Panc1 (cell line): ENCODE results near the gene SF3B1. TPM values are rescaled to one million over a fixed set of nuclear protein-coding genes. Genes with fewer than 3 reads are reported as not detected.

Experiments used
- ATAC-seq: fragments of 200-7000 bp; cut with Tn5 transposase; 2 replicates; pipeline ENCODE4 v1.9.1; 2020; ENCODE audit warnings: mild to moderate bottlenecking, moderate library complexity
- BruUV-seq: library from RNA; stranded (reverse); fragments of 400-500 nt; replicated peaks from 2 replicates; lab custom pipeline; 2021; lab: Mats Ljungman, UMichigan
- CTCF ChIA-PET: fragments of 300-600 bp; sonication (Branson Sonifier 250); formaldehyde crosslinking; loops from one replicate; lab custom pipeline; 2022; ENCODE audit warnings: antibody characterized with exemption; lab: Charles Lee
- POLR2A ChIA-PET: fragments of 300-600 bp; sonication (Branson Sonifier 250); formaldehyde crosslinking; loops from one replicate; lab custom pipeline; 2022; ENCODE audit warnings: antibody characterized with exemption; lab: Charles Lee
- DNase-seq: peaks from one replicate; pipeline ENCODE4 v3.0.0-alpha.2; 2010; ENCODE audit warnings: low read depth, low spot score
- H3K27ac ChIP-seq: 2 replicates; pipeline ENCODE4 v1.5.1; 2011; ENCODE audit warnings: mild to moderate bottlenecking, low read length, inconsistent platforms
- H3K27me3 ChIP-seq: fragments of 200-500 bp; sonication (Bioruptor generic); 2 replicates; pipeline ENCODE4 v1.6.0; 2014; ENCODE audit warnings: low read length, inconsistent platforms; ENCODE audit not compliant: control insufficient read depth, insufficient read depth
- H3K36me3 ChIP-seq: fragments of 200-500 bp; sonication (Bioruptor generic); 2 replicates; pipeline ENCODE4 v1.5.1; 2014; ENCODE audit warnings: inconsistent platforms, mild to moderate bottlenecking, low read length, moderate library complexity; ENCODE audit not compliant: control insufficient read depth, insufficient read depth
- H3K4me1 ChIP-seq: 2 replicates; pipeline ENCODE4 v1.5.1; 2011; ENCODE audit warnings: inconsistent platforms, mild to moderate bottlenecking, low read length, moderate library complexity; ENCODE audit not compliant: control insufficient read depth, insufficient read depth
- H3K4me3 ChIP-seq, 2 experiments: 2 replicates each; pipeline ENCODE4 v1.5.1; 2011 to 2012; ENCODE audit warnings: low read depth in 2 of 2, low read length in 2 of 2, mild to moderate bottlenecking in 2 of 2, inconsistent platforms in 1 of 2, moderate library complexity in 1 of 2
- H3K9me3 ChIP-seq: fragments of 200-500 bp; sonication (Bioruptor generic); 2 replicates; pipeline ENCODE4 v1.5.1; 2014; ENCODE audit warnings: low read depth, mild to moderate bottlenecking, inconsistent platforms, low read length, moderate library complexity; ENCODE audit not compliant: control insufficient read depth, insufficient read depth
- POLR2AphosphoS5 ChIP-seq: IDR thresholded peaks from 2 replicates; pipeline ENCODE4 v1.6.1; 2012; ENCODE audit warnings: mild to moderate bottlenecking, low read depth, low read length, moderate library complexity
- SIN3A ChIP-seq: IDR thresholded peaks from 2 replicates; pipeline ENCODE4 v1.6.1; 2012; ENCODE audit warnings: low read depth, mild to moderate bottlenecking, low read length, moderate library complexity, borderline replicate concordance; ENCODE audit not compliant: insufficient read depth
- TCF7L2 ChIP-seq: IDR thresholded peaks from 2 replicates; pipeline ENCODE4 v1.6.1; 2011; ENCODE audit warnings: mild to moderate bottlenecking, low read depth, low read length, inconsistent platforms
- in situ Hi-C: cut with HindIII; loops from 2 replicates; pipeline ENCODE4 v1.10.0; 2016; ENCODE audit warnings: low sequenced_read_pairs, low pct_unique_long_range_greater_than_20kb
- intact Hi-C: fragments of 100-400 bp; cut with micrococcal nuclease; formaldehyde crosslinking; loops from one replicate; pipeline ENCODE4 v1.10.0; 2022; ENCODE audit not compliant: unreplicated experiment
- total RNA-seq: library from RNA; stranded (reverse); gene quantifications from one replicate; pipeline ENCODE4 v1.2.1, GENCODE V29; 2021; ENCODE audit not compliant: unreplicated experiment
- TF ChIP-seq, protein P1 (sequence below): fragments of 450-650 bp; IDR thresholded peaks from 2 replicates; pipeline ENCODE4 v1.5.1; 2017; ENCODE audit warnings: mild to moderate bottlenecking
- TF ChIP-seq, protein P2 (sequence below), 2 experiments: IDR thresholded peaks; 2 replicates each; pipeline ENCODE4 v1.6.1; 2011 to 2012; ENCODE audit warnings: low read depth in 2 of 2, control low read depth in 1 of 2, low read length in 1 of 2, mild to moderate bottlenecking in 1 of 2, moderate library complexity in 1 of 2; ENCODE audit not compliant: insufficient read depth in 1 of 2

Gene SF3B1
- total RNA-seq, 1 experiment from 2014 or later = 275 TPM

DNA sequence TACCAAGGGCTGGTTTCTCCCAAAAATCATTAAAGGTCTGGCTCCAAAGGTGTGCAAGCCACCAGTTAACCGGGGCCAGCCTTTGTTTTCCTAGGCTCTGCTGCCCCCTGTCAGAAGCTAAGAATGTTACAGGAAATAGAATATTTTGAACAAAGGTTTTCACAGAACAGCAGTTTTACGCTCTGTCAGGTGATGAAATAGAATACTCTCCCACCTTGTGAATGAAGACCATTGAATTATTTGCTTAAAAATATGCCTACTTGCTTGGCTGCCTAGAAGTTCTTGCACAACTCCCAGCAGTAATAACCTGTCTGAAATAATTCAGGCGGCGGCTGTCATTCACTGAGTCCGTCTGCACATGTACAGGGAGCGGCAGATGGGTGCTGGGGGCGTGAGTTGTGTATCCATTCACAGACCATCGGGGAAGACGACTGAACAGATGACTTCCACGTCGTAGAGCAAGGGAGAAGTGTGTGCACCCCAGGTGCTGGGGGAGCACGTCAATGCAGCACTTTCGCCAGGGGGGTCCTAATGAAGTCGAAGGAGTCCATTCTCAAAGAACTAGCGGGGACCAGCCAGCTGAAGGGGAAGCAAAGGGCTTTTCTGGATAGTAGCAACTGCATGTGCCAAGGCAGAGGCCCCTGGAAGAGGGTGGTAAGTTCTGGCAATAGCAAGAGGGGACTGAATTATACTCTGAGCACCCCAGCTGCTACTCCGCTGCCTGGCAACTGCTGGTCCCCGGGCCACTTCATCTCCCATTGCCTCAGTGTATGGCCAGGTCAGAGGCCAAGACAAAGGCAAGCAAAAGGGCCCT, 56.1 kb downstream of the SF3B1 start:
- TF ChIP-seq POLR2AphosphoS5 = no peak
- TF ChIP-seq, protein P1, sequence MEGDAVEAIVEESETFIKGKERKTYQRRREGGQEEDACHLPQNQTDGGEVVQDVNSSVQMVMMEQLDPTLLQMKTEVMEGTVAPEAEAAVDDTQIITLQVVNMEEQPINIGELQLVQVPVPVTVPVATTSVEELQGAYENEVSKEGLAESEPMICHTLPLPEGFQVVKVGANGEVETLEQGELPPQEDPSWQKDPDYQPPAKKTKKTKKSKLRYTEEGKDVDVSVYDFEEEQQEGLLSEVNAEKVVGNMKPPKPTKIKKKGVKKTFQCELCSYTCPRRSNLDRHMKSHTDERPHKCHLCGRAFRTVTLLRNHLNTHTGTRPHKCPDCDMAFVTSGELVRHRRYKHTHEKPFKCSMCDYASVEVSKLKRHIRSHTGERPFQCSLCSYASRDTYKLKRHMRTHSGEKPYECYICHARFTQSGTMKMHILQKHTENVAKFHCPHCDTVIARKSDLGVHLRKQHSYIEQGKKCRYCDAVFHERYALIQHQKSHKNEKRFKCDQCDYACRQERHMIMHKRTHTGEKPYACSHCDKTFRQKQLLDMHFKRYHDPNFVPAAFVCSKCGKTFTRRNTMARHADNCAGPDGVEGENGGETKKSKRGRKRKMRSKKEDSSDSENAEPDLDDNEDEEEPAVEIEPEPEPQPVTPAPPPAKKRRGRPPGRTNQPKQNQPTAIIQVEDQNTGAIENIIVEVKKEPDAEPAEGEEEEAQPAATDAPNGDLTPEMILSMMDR = peak; percentile 85
- POLR2A ChIA-PET = no interaction called here
- peak; percentile 22 for DNase-seq
- no peaks in the 10 kb centered on the region for H3K27me3 ChIP-seq
- peak overlapping the region; percentile 2 to 41; a peak in 3 of 4 replicates for H3K4me3 ChIP-seq
- peak; percentile 83 for ATAC-seq
- H3K4me1 ChIP-seq = no peaks in the 10 kb centered on the region
- BruUV-seq = no TSS peak
- H3K36me3 ChIP-seq = no peaks in the 10 kb centered on the region
- CTCF ChIA-PET = interaction anchor here (0.7 kb wide), 1 partner anchor 588 kb away, joined by 3 read pairs; no protein-coding TSS in a partner anchor
- intact Hi-C loops (loop anchor here (1.0 to 5.0 kb wide), 4 partner anchors 188 to 366 kb away; no protein-coding TSS in a partner anchor), in situ Hi-C loops (no loop called here)
- no peaks in the 10 kb centered on the region for H3K9me3 ChIP-seq
- H3K27ac ChIP-seq = no peak overlapping the region

DNA sequence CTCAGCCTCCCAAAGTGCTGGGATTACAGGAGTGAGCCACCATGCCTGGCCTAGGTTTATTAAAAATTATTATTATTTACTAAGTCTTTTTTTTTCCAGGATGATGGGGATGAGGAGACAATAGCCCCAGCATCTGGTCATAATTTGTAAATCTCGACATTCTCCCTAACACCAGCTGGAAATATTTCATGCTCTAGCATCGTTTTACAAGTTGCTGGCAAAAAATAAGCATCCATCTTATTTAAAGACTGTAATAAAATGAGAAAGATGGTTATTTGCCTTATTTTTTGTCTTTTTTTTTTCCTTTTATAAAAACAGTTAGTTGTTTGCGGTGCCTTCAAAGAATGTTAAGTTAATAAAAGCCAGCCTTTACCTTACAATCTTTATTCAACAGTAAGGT, 56.7 kb downstream of the SF3B1 start:
- BruUV-seq = no TSS peak
- no peak for ATAC-seq
- Histone ChIP-seq H3K4me3 (no peak overlapping the region), H3K27ac (no peak overlapping the region), H3K36me3 (no peaks in the 10 kb centered on the region), H3K9me3 (no peaks in the 10 kb centered on the region), H3K4me1 (no peaks in the 10 kb centered on the region), H3K27me3 (no peaks in the 10 kb centered on the region)
- intact Hi-C loops = loop anchor here (1.0 to 5.0 kb wide), 4 partner anchors 187 to 366 kb away; no protein-coding TSS in a partner anchor
- CTCF ChIA-PET = interaction anchor here (0.7 kb wide), 1 partner anchor 587 kb away, joined by 3 read pairs; no protein-coding TSS in a partner anchor
- in situ Hi-C loops = no loop called here
- no peak for DNase-seq
- POLR2A ChIA-PET = interaction anchor here (0.7 kb wide), 1 partner anchor 77 kb away, joined by 3 read pairs; no protein-coding TSS in a partner anchor
- TF ChIP-seq TCF7L2 (no peak), POLR2AphosphoS5 (no peak), SIN3A (no peak)
- TF ChIP-seq, protein P1 = no peak
- TF ChIP-seq, protein P2, sequence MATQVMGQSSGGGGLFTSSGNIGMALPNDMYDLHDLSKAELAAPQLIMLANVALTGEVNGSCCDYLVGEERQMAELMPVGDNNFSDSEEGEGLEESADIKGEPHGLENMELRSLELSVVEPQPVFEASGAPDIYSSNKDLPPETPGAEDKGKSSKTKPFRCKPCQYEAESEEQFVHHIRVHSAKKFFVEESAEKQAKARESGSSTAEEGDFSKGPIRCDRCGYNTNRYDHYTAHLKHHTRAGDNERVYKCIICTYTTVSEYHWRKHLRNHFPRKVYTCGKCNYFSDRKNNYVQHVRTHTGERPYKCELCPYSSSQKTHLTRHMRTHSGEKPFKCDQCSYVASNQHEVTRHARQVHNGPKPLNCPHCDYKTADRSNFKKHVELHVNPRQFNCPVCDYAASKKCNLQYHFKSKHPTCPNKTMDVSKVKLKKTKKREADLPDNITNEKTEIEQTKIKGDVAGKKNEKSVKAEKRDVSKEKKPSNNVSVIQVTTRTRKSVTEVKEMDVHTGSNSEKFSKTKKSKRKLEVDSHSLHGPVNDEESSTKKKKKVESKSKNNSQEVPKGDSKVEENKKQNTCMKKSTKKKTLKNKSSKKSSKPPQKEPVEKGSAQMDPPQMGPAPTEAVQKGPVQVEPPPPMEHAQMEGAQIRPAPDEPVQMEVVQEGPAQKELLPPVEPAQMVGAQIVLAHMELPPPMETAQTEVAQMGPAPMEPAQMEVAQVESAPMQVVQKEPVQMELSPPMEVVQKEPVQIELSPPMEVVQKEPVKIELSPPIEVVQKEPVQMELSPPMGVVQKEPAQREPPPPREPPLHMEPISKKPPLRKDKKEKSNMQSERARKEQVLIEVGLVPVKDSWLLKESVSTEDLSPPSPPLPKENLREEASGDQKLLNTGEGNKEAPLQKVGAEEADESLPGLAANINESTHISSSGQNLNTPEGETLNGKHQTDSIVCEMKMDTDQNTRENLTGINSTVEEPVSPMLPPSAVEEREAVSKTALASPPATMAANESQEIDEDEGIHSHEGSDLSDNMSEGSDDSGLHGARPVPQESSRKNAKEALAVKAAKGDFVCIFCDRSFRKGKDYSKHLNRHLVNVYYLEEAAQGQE (IDR thresholded peaks at IDR 0.05; ENCODE audit: insufficient read depth in 1 of 2, low read depth in 2 of 2, low read length in 1 of 2) = no peak
